ENCODE measurements around the gene SLC26A3.

Gene SLC26A3

GRCh38 chr7:107842213-107842612, 39.2 kb upstream of the SLC26A3 start:
- Histone ChIP-seq H3K27ac (ENCODE audit: low read depth, low read length) (no peak overlapping the region), H2AFZ (ENCODE audit: low read depth, low read length, severe bottlenecking) (no peak overlapping the region), H3K27me3 (ENCODE audit: low read length) (no peaks in the 10 kb centered on the region), H3K9me3 (ENCODE audit: insufficient read depth, low read length) (no peaks in the 10 kb centered on the region; the same call in 1 of the 2 replicates), H3K4me3 (ENCODE audit: insufficient read depth, low read length, poor library complexity, severe bottlenecking) (no peak overlapping the region), H3K9ac (ENCODE audit: low read length) (no peak overlapping the region), H3K9me2 (replicated peaks; ENCODE audit: insufficient read depth, low read length) (no peaks in the 10 kb centered on the region), H3K79me2 (ENCODE audit: insufficient read depth, low read length) (no peaks in the 10 kb centered on the region), H3K36me3 (ENCODE audit: low read length) (no peaks in the 10 kb centered on the region), H3F3A (ENCODE audit: insufficient read depth) (no peaks in the 10 kb centered on the region), H4K20me1 (ENCODE audit: low read depth, low read length) (no peaks in the 10 kb centered on the region), H3K4me2 (ENCODE audit: low read depth, low read length, poor library complexity, severe bottlenecking) (no peak overlapping the region)
- TF ChIP-seq EZH2phosphoT487 (conservative IDR thresholded peaks at IDR 0.05; ENCODE audit: low read length) (no peak), CTCF (IDR thresholded peaks at IDR 0.05; ENCODE audit: insufficient read depth, low read length, poor library complexity, severe bottlenecking) (no peak)

DNA sequence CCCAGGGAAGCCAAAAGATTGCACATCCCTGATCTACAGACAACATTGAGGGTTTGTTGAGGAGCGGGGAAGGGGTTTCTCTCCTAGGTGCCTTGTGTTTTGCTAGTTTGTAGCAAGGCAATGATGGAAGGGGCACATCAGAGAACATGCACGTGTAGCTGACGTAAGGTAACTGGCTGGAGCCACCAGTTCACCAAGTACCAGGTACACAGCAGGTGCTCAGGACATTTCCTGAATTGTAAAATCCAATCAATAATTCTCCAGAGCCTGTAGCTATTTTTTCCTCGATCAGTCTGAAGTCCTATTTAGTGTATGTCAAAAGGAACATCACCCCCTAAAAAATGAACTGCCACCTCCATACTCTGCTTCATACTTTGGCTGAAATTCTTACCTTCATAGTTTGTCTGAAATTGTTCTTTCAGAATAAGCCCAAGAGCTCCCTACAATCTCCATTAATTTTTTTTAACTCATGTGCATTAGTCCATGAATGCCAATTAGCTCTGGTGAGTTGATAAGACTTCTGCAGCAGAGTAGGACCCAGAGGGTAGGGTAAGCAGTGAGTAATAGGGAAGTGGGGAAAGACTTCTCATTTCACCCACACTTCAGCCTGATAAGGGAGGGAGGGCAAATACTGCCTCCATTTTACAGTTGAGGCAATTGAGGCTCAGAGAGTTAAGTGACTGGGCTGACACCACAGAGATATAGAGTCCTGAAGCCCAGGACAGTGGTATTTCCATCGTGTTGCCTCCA, 36.0 kb upstream of the SLC26A3 start:
- no peaks in the 10 kb centered on the region for H3K27me3 ChIP-seq (ENCODE audit: low read length)
- no peak for TF ChIP-seq CTCF (IDR thresholded peaks at IDR 0.05; ENCODE audit: insufficient read depth, low read length, poor library complexity, severe bottlenecking)
- TF ChIP-seq EZH2phosphoT487 (conservative IDR thresholded peaks at IDR 0.05; ENCODE audit: low read length) = no peak
- no peak overlapping the region for H3K4me2 ChIP-seq (ENCODE audit: low read depth, low read length, poor library complexity, severe bottlenecking)
- no peaks in the 10 kb centered on the region for H3K36me3 ChIP-seq (ENCODE audit: low read length)
- no peaks in the 10 kb centered on the region for H3F3A ChIP-seq (ENCODE audit: insufficient read depth)
- no peak overlapping the region for H3K9ac ChIP-seq (ENCODE audit: low read length)
- H3K9me3 ChIP-seq (ENCODE audit: insufficient read depth, low read length) = no peaks in the 10 kb centered on the region; the same call in 1 of the 2 replicates
- no peaks in the 10 kb centered on the region for H3K79me2 ChIP-seq (ENCODE audit: insufficient read depth, low read length)
- no peak overlapping the region for H3K27ac ChIP-seq (ENCODE audit: low read depth, low read length)
- no peak overlapping the region for H2AFZ ChIP-seq (ENCODE audit: low read depth, low read length, severe bottlenecking)
- H3K9me2 ChIP-seq (replicated peaks; ENCODE audit: insufficient read depth, low read length) = no peaks in the 10 kb centered on the region
- H4K20me1 ChIP-seq (ENCODE audit: low read depth, low read length) = no peaks in the 10 kb centered on the region
- no peak overlapping the region for H3K4me3 ChIP-seq (ENCODE audit: insufficient read depth, low read length, poor library complexity, severe bottlenecking)

DNA sequence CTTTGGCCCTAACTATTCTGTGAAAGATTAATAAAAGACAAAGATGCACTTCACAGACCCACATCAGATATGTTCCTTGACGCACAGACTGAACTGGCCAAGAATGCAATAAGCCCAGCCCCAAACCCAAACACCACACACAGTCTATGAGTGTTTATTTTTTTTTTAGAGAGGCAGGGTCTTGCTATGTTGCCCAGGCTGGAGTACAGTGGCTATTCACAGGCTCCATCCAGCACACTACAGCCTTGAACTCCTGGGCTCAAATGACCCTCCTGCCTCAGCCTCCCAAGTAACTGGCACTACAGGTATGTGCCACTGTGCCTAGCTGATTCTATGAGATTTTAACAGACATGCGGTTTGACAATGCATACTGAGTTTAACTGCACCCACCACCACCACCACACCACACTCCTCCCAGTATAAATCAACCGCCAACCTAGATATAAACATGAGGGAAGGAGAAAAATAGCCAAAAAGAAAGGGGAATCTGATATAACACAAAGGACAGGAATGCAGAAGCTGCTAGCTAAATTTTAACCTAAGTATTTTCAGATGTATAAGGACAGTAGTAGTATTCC, 35.1 kb upstream of the SLC26A3 start:
- no peak overlapping the region for H3K4me2 ChIP-seq (ENCODE audit: low read depth, low read length, poor library complexity, severe bottlenecking)
- H3K9me3 ChIP-seq (ENCODE audit: insufficient read depth, low read length) = no peaks in the 10 kb centered on the region; the same call in 1 of the 2 replicates
- no peaks in the 10 kb centered on the region for H4K20me1 ChIP-seq (ENCODE audit: low read depth, low read length)
- H3K27me3 ChIP-seq (ENCODE audit: low read length) = no peaks in the 10 kb centered on the region
- no peak overlapping the region for H3K27ac ChIP-seq (ENCODE audit: low read depth, low read length)
- H3K36me3 ChIP-seq (ENCODE audit: low read length) = no peaks in the 10 kb centered on the region
- no peaks in the 10 kb centered on the region for H3K79me2 ChIP-seq (ENCODE audit: insufficient read depth, low read length)
- TF ChIP-seq CTCF (IDR thresholded peaks at IDR 0.05; ENCODE audit: insufficient read depth, low read length, poor library complexity, severe bottlenecking) = no peak
- no peak for TF ChIP-seq EZH2phosphoT487 (conservative IDR thresholded peaks at IDR 0.05; ENCODE audit: low read length)
- no peak overlapping the region for H3K9ac ChIP-seq (ENCODE audit: low read length)
- H3K4me3 ChIP-seq (ENCODE audit: insufficient read depth, low read length, poor library complexity, severe bottlenecking) = no peak overlapping the region
- H2AFZ ChIP-seq (ENCODE audit: low read depth, low read length, severe bottlenecking) = no peak overlapping the region
- H3F3A ChIP-seq (ENCODE audit: insufficient read depth) = no peaks in the 10 kb centered on the region
- no peaks in the 10 kb centered on the region for H3K9me2 ChIP-seq (replicated peaks; ENCODE audit: insufficient read depth, low read length)
